Fibroblast of lung (primary cell): ENCODE measurements around the gene RASA4.
"Not testable (repeated sequence)": the region's sequence is repeated elsewhere in the genome, so short reads cannot be mapped to it uniquely, and the experiment has no call there.

ENCODE experiments used
- EZH2 ChIP-seq: IDR thresholded peaks from 2 replicates; pipeline ENCODE4 v1.5.1; 2012; ENCODE audit warnings: low read length, control low read depth, mild to moderate bottlenecking; ENCODE audit errors: missing control alignments
- TF ChIP-seq, protein P1 (sequence below), 2 donors: IDR thresholded peaks in 1 of 2; conservative IDR thresholded peaks in 1 of 2; 1 replicate in 1 of 2; 2 replicates in 1 of 2; pipeline ENCODE4 v1.5.1; 2011 to 2012; ENCODE audit warnings: low read length in 2 of 2, control low read depth in 1 of 2, inconsistent platforms in 1 of 2, low read depth in 1 of 2, mild to moderate bottlenecking in 1 of 2

DNA sequence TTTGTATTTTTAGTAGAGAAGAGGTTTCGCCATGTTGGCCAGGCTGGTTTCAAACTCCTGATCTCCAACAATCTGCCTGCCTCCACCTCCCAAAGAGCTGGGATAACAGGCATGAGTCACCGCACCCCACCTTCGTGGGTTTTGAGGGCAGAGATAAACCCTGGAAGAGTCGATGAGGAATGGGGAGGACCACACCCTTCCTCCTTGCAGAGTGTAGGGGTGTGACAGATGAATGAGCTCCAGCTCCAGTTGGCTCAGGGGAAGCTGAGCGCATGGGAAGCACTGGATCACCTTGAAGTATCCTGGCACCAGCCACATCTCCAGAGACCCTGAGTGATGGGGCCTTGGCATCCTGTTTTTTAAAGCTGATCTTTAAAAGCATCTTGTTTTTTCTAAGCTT, 33.1 kb downstream of the RASA4 start:
- TF ChIP-seq, protein P1, sequence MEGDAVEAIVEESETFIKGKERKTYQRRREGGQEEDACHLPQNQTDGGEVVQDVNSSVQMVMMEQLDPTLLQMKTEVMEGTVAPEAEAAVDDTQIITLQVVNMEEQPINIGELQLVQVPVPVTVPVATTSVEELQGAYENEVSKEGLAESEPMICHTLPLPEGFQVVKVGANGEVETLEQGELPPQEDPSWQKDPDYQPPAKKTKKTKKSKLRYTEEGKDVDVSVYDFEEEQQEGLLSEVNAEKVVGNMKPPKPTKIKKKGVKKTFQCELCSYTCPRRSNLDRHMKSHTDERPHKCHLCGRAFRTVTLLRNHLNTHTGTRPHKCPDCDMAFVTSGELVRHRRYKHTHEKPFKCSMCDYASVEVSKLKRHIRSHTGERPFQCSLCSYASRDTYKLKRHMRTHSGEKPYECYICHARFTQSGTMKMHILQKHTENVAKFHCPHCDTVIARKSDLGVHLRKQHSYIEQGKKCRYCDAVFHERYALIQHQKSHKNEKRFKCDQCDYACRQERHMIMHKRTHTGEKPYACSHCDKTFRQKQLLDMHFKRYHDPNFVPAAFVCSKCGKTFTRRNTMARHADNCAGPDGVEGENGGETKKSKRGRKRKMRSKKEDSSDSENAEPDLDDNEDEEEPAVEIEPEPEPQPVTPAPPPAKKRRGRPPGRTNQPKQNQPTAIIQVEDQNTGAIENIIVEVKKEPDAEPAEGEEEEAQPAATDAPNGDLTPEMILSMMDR (conservative IDR thresholded peaks at IDR 0.05 in 1 of 2, IDR thresholded peaks at IDR 0.05 in 1 of 2; ENCODE audit: low read depth in 1 of 2, low read length in 2 of 2), result not testable (repeated sequence)
- TF ChIP-seq EZH2, result not testable (repeated sequence)
